Activated CD8-positive, alpha-beta memory T cell treated with anti-CD3 and anti-CD28 coated beads, Interleukin-2, amount 50 U/mL, for 1 hour (primary cell): Measurements from ENCODE around the gene FAM222B.
"Not testable (repeated sequence)": the region's sequence is repeated elsewhere in the genome, so short reads cannot be mapped to it uniquely, and the experiment has no call there.

Experiments used
- DNase-seq: peaks from one replicate; pipeline ENCODE4 v3.0.0-alpha.2; 2020; ENCODE audit errors: extremely low read depth

Gene FAM222B

GRCh38 chr17:28841901-28842281 is 699 bp downstream of the FAM222B start:
- no peak for DNase-seq

- DNase-seq, result no peak
Measured at GRCh38 chr17:28839221-28839620, 3.4 kb downstream of the FAM222B start.

GRCh38 chr17:28836541-28836940 is 6.0 kb downstream of the FAM222B start:
- DNase-seq, result not testable (repeated sequence)

GRCh38 chr17:28834420-28834819 is 8.2 kb downstream of the FAM222B start:
- no peak for DNase-seq

GRCh38 chr17:28828294-28829040 is 14.1 kb downstream of the FAM222B start:
- no peak for DNase-seq

- no peak for DNase-seq
Measured at GRCh38 chr17:28827672-28828071, 14.9 kb downstream of the FAM222B start.

GRCh38 chr17:28819582-28819981 is 23.0 kb downstream of the FAM222B start:
- DNase-seq, result no peak

- no peak for DNase-seq
Measured at GRCh38 chr17:28818819-28819221, 23.8 kb downstream of the FAM222B start.

- DNase-seq, result no peak
Measured at GRCh38 chr17:28816540-28816939, 26.1 kb downstream of the FAM222B start.

GRCh38 chr17:28812748-28813377 is 29.7 kb downstream of the FAM222B start:
- DNase-seq, result peak; percentile 25

- peak; percentile 82 for DNase-seq
Measured at GRCh38 chr17:28812091-28812747, 30.4 kb downstream of the FAM222B start.

GRCh38 chr17:28811651-28812090 is 30.9 kb downstream of the FAM222B start:
- DNase-seq, result no peak

- DNase-seq, result no peak
Measured at GRCh38 chr17:28810437-28810836, 32.2 kb downstream of the FAM222B start.

- DNase-seq, result no peak
Measured at GRCh38 chr17:28807925-28808634, 34.5 kb downstream of the FAM222B start.

GRCh38 chr17:28796062-28796461 is 46.5 kb downstream of the FAM222B start:
- no peak for DNase-seq

- not testable (repeated sequence) for DNase-seq
Measured at GRCh38 chr17:28794846-28795441, 47.6 kb downstream of the FAM222B start.

- DNase-seq, result no peak
Measured at GRCh38 chr17:28792877-28793661, 49.5 kb downstream of the FAM222B start.

GRCh38 chr17:28788100-28788499 is 54.5 kb downstream of the FAM222B start:
- no peak for DNase-seq

- no peak for DNase-seq
Measured at GRCh38 chr17:28783161-28783560, 59.4 kb downstream of the FAM222B start.

- DNase-seq, result not testable (repeated sequence)
Measured at GRCh38 chr17:28779601-28780000, 63.0 kb downstream of the FAM222B start.

- no peak for DNase-seq
Measured at GRCh38 chr17:28777178-28777577, 65.4 kb downstream of the FAM222B start.
